Activated CD4-positive, alpha-beta T cell treated with anti-CD3 and anti-CD28 coated beads, Interleukin-2, Interleukin-6, amounts not matched to agents 100 ng/mL and 50 ng/mL, durations not matched to agents 16 hours and 8 hours (primary cell): ENCODE data around the gene BSN.

Experiments used
- DNase-seq: peaks from one replicate; pipeline ENCODE4 v3.0.0-alpha.2; 2020

The BSN gene, protein sequence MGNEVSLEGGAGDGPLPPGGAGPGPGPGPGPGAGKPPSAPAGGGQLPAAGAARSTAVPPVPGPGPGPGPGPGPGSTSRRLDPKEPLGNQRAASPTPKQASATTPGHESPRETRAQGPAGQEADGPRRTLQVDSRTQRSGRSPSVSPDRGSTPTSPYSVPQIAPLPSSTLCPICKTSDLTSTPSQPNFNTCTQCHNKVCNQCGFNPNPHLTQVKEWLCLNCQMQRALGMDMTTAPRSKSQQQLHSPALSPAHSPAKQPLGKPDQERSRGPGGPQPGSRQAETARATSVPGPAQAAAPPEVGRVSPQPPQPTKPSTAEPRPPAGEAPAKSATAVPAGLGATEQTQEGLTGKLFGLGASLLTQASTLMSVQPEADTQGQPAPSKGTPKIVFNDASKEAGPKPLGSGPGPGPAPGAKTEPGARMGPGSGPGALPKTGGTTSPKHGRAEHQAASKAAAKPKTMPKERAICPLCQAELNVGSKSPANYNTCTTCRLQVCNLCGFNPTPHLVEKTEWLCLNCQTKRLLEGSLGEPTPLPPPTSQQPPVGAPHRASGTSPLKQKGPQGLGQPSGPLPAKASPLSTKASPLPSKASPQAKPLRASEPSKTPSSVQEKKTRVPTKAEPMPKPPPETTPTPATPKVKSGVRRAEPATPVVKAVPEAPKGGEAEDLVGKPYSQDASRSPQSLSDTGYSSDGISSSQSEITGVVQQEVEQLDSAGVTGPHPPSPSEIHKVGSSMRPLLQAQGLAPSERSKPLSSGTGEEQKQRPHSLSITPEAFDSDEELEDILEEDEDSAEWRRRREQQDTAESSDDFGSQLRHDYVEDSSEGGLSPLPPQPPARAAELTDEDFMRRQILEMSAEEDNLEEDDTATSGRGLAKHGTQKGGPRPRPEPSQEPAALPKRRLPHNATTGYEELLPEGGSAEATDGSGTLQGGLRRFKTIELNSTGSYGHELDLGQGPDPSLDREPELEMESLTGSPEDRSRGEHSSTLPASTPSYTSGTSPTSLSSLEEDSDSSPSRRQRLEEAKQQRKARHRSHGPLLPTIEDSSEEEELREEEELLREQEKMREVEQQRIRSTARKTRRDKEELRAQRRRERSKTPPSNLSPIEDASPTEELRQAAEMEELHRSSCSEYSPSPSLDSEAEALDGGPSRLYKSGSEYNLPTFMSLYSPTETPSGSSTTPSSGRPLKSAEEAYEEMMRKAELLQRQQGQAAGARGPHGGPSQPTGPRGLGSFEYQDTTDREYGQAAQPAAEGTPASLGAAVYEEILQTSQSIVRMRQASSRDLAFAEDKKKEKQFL (N-terminal part only)

DNA sequence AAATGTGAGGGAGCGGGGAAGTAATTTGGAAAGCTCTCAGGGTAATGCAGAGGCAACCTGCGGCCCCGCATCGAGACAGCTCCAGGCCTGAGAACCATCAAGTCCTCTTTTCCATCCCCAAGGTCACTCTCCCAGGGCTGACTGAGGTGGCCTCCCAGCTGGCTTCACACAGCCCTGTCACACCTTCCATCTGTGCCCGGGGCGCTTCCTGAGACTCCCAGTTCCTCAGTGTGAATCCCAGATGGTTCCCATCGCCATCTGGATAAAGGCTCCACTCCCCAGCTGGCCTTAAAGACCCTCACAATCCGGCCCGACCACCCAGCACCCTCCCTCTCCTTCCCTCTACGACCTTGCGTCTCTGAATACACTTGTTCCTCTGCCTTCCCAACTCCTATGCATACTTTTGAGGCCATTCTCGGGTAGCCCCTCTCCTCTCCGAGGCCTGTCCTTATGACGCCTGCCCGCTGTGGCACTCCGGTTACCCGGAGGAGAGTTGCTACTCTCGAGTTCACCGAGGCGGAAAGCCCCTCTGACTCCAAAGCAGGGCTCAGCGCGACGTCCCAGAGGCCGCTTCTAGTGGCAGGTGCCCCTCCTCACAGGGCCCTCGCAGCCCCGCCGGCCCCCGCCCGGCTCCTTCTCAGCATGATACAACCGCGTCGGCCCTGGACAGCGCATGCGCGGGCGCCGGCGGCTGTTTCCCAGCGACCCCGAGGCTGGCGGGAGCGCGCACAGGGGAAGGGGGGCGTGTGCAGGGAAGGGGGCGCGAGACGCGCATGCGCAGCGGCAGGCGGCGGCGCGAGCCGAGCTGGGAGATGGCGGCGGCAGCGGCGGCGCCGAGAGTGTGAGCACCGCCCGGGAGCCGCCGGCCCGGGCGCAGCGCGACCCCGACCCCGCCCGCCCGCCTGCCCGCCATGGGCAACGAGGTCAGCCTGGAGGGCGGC lies at the start of gene BSN:
Gene BSN, plus strand, starts transcription at position 786 of the 941 bp plus-strand sequence. Its CDS starts 126 bp downstream, at position 912.
- peak; percentile 96 for DNase-seq

DNA sequence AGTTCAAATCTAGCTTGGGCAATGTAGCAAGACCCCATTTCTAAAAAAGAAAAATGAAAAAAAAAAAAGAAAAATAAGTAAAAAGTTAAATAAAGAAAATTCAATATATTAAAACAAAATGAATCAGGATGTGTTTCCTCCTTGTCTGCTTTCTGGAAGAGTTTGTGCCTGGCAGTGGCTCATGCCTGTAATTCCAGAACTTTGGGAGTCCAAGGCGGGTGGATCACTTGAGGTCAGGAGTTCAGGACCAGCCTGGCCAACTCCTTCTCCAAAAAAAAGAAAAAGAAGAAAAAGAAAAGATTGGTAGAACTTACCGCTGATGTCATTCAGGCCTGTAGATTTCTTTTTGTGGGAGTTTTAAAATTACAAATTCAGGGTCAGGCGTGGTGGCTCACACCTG lies 47.4 kb upstream of the BSN start:
- no peak for DNase-seq

DNA sequence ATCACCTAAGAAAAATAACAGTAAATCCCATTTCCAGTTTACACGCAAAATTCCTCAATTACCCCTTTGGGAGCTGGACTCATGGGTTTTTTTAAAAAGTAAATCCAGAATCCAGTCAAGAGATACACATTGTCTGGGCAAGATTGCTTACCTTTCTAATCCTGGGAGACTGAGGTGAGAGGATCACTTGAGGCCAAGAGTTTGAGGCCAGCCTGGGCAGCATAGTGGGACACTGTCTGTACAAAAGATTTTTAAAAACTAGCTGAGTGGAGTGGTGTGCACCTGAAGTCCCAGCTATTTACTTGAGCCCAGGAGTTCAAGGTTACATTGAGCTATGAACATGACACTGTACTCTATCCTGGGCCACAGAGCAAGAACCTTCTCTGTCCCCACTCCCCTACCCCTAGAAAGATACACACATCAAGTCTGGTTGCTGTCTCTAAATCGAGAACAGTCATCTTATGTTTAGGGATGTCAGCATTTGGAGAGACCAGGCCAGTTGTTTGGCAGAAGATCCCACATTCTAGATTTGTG lies 45.2 kb upstream of the BSN start:
- no peak for DNase-seq

DNA sequence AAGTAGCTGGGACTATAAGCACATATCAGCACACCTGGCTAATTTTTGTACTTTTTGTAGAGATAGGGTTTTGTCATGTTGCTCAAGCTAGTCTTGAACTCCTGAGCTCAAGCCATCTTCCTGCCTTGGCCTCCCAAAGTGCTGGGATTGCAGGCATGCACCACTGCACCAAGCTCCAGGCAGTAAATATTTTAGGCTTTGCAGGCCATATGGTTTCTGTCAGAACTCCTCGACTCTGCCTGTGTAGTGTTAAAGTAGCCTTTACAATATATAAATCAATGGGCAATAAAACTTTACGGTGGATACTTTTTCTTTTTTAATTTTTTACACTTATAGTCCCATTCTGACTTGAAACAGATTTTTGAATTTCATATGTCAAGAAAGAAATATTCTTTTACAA lies 42.6 kb upstream of the BSN start:
- DNase-seq = no peak

DNA sequence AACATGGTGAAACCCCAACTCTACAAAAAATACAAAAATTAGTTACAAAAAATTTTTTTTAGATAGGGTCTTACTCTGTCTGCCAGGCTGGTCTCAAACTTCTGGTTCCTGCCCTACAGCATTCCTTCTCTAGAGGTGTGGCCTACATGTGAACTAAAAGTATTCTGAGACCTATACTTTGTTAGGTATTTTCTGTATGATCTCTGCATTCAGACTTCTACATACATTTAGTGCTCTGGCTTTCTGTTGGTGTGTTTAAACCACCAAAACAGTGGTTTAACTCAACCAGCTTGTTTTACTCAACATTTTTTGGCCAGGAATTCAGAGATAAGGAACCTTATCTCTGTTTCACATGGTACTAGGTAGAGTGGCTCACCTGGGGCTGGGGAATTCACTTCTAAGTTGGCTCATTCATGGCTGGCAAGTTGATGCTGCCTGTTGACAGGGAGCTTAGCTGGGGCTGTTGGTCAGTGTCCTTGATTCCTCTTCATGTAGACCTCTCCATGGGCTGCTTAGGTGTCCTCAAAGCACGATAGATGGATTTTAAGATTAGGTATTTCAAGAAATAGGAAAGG lies 41.4 kb upstream of the BSN start:
- no peak for DNase-seq

DNA sequence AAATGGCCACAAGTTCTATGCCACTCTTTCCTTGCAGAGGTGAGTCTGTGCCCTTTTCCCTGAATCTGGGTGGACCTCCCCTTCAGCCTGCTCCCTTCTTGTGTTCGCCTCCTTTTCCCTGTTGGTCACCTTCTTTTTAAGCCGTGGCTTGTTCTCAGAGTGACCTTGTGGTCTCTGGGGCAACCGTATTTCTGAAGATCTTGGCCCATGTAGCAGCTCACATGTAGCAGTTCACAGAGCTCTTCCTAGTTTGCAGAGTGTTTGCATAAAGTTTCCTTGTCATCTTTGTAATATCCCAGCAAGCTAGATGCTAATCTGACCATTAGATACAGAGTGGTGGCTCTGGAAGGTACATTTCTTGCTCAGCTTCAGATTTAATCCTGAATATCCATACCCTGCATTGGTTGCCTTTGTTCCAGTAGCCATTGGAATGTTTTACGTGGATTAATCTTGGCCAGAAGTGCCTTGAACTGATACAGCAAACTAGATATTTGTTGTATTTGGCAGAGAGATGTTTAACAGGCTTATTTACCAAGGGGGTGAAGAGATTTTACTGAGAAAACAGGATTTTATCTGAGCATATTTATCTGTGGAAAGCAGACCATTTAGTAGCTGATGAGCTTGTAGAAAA lies 40.7 kb upstream of the BSN start:
- no peak for DNase-seq

DNA sequence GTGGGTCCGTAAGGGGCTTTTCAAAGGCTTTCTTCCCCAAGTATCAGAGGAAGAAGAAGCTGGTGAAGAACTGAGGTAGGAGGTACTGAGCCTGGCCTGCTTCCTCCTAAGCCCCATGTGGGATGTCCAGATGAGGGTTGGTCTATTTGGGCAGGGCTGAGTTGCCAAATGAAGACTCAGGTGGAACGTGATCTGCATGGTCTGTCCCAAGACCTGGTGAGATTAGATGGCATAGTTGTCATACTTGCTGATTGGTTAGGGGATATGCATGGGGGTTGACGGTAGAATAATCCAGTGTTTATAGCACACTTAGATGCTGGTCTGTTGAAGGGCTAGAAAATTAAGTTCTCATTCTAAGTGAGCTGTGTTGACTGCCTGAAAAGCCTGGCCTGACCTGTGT lies 36.3 kb upstream of the BSN start:
- DNase-seq = no peak

DNA sequence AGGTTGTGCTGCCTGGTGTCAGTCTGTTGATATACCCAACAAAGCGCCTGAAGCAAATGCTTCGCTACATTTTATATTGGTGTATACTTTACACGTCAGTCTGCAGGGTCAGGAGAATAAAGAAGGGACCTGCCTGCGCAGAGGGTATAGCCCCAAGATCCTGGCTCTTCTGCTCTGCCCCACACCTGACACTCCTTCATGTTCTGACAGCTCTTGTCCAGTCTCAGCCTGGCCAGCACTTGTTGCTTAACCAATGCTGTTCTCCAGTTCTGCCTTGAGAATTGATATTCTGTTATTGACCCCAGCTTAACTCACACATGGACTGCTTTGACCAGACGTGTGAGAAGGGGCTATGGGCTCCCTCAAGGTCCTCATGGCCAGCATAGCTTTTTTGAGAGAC lies 35.8 kb upstream of the BSN start:
- DNase-seq = no peak

DNA sequence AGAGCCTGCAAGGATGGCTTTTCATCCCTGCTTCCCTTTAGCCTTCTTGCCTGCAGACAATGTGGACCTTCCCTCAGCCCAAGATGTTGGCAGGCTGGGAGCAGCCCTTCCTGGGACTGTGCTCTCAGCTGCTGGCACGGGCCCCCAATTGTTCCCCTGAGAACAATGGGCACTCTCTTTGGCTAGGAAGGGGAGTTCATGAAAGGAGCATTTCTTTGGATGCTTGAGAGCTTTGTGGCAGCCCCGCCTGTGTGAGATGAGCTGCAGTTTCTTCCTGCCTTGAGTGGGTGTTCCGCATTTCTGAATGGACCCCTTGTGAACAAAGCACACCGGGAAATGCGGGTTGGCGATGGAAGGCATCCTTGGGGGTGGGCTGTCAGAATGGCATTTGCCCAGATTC lies 35.0 kb upstream of the BSN start:
- DNase-seq = no peak

DNA sequence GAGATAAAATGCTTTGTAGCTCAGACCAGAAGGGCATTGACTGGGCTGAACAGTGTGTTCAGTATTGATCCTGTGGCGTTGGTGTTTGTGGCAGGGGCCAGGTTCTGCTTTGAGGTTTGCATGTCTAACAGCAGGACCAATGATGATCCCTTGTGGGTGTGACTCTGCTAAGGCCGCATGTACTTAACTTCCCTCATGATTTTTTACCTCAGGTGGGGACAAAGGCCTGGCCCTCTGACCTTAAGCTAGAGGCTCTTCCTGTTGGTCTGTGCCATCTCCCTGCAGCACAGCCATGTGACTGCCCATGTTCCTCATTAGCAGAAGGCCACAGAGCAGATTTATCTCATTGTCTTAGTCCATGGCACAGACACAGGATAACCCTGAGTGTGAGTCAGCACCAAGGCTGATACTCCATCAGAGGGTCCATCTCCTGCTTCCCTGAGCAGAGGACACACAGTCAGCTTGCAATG lies 34.3 kb upstream of the BSN start:
- no peak for DNase-seq

DNA sequence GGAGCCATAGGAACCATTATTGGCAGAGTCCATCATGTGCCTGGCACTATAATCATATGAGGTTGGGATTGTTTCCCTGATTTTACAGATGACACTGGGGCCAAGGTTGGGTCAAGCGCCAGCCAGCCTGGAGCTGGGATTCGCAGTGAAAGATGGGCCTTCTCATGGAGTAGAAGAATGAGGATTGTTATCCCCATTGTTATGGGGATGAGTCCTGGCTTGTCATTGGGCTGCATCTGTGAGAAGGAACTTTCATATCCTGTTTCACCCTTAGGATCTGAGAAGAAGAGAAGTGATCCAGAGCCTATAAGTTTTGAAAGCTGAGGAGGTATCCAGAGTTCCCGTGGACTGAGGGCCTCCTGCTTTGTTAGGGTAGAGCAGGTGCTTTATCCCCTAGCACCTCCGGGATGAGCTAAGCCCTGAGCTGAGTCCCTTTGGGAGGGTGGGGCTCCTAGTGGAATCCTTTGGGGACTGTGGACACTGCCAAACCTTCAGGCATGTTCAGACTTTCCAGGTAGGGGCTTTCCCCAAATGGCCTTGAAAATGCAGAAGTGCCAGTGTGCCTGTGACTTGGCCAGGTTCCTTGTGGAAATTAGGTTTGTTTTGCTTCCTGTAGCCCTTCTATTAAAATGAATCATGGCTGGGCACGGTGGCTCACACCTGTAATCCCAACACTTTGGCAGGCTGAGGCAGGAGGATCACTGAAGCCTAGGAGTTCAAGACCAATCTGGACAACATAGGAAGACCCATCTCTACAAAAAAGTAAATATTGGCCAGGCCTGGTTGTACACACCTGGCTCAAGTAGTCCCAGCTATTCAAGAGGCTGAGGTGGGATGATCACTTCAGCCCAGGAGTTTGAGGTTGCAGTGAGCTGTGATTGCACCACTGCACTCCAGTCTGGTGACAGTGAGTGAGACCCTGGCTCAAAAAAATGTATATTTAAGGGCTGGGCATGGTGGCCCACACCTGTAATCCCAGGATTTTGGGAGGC lies 30.2 kb upstream of the BSN start:
- no peak for DNase-seq

DNA sequence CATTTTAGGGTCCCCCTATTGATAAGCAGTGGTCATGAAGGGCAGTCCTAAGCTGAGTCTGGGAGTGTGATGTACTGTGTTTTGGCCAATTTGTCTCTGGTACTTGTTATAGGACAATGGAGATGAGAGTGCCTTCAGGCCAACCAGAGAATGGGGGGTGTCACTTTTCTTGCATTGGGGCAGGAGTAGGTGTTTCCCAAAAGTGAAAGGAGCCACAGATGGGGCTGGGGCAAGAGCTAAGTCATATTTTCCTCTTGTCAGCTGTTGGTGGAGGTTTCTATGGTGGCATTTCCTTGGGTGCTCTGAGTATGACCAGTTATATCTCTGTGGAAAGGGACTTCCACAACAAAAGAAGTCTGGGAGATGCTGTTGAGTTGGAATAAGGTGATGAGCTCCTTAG lies 24.7 kb upstream of the BSN start:
- DNase-seq = peak; percentile 32

DNA sequence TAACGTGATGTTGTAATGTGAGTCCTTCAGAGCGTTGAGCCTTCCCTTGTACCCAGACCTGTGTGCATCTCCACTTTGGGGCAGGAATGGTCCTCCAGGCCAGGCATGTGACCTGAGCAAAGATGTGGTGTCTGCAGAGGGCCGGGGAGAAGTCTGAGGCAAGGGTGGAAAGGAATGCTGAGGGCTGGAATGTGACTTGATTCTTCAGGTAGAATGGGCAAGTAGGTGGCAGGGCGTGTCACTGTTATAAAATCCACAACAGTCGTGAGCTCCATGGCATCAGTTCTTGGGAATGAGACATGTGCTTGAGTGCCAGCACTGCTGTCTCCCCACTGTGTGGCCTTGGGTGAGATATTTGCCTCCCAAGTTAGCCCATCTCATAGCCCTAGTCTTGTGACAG lies 24.0 kb upstream of the BSN start:
- no peak for DNase-seq

DNA sequence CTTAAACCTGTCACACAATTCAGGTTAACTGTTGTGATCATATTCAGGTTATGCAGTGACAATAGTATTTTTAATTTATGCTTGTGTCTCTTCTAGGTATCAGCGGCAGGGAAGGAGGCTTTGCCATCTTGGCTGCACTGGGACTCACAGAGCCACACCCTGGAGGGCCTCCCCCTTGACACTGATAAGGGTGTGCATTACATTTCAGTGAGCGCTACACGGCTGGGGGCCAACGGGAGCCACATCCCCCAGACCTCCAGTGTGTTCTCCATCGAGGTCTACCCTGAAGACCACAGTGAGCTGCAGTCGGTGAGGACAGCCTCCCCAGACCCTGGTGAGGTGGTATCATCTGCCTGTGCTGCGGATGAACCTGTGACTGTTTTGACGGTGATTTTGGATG lies 23.6 kb upstream of the BSN start:
- no peak for DNase-seq

DNA sequence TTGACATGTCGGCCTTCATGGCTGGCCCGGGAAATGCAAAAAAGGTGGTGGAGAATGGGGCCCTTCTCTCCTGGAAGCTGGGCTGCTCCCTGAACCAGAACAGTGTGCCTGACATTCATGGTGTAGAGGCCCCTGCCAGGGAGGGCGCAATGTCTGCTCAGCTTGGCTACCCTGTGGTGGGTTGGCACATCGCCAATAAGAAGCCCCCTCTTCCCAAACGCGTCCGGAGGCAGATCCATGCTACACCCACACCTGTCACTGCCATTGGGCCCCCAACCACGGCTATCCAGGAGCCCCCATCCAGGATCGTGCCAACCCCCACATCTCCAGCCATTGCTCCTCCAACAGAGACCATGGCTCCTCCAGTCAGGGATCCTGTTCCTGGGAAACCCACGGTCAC lies 23.1 kb upstream of the BSN start:
- no peak for DNase-seq

DNA sequence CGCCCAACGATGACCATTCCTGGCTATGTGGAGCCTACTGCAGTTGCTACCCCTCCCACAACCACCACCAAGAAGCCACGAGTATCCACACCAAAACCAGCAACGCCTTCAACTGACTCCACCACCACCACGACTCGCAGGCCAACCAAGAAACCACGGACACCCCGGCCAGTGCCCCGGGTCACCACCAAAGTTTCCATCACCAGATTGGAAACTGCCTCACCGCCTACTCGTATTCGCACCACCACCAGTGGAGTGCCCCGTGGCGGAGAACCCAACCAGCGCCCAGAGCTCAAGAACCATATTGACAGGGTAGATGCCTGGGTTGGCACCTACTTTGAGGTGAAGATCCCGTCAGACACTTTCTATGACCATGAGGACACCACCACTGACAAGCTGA lies 22.6 kb upstream of the BSN start:
- no peak for DNase-seq

DNA sequence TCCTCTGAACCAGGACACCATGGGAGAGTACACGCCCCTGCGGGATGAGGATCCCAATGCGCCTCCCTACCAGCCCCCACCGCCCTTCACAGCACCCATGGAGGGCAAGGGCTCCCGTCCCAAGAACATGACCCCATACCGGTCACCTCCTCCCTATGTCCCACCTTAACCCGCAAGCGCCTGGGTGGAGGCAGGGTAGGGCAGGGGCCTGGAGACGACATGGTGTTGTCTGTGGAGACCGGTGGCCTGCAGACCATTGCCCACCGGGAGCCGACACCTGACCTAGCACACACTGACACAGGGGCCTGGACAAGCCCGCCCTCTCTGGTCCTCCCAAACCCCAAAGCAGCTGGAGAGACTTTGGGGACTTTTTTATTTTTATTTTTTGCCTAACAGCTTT lies 21.2 kb upstream of the BSN start:
- DNase-seq = no peak

DNA sequence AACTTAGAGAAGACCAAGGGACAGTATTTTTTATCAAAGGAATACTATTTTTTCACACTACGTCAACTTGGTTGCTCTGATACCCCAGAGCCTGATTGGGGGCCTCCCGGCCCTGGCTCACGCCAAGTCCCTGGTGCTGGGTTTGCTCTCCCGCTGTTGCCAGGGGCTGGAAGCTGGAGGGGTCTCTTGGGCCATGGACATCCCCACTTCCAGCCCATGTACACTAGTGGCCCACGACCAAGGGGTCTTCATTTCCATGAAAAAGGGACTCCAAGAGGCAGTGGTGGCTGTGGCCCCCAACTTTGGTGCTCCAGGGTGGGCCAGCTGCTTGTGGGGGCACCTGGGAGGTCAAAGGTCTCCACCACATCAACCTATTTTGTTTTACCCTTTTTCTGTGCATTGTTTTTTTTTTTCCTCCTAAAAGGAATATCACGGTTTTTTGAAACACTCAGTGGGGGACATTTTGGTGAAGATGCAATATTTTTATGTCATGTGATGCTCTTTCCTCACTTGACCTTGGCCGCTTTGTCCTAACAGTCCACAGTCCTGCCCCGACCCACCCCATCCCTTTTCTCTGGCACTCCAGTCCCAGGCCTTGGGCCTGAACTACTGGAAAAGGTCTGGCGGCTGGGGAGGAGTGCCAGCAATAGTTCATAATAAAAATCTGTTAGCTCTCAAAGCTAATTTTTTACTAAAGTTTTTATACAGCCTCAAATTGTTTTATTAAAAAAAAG lies 20.3 kb upstream of the BSN start:
- DNase-seq = no peak
